ENCODE results near the gene HOXA11.

The HOXA11 gene

GRCh38 chr7:27167916-27168264 is 17.1 kb downstream of the HOXA11 start:
- DNase-seq = no peak

- DNase-seq = no peak
Observed at GRCh38 chr7:27166531-27167505, 18.2 kb downstream of the HOXA11 start.

GRCh38 chr7:27165996-27166530 is 19.0 kb downstream of the HOXA11 start:
- DNase-seq = no peak

- peak; percentile 71 for DNase-seq
Observed at GRCh38 chr7:27165089-27165995, 19.7 kb downstream of the HOXA11 start, which contains the start of gene HOXA9. Gene HOXA9, minus strand, starts transcription at chr7:27165537. Its CDS starts 80 bp downstream, at chr7:27165457.

- DNase-seq = no peak
Observed at GRCh38 chr7:27164367-27165088, 20.5 kb downstream of the HOXA11 start.

- no peak for DNase-seq
Observed at GRCh38 chr7:27164045-27164366, 21.0 kb downstream of the HOXA11 start.

- no peak for DNase-seq
Observed at GRCh38 chr7:27163288-27164044, 21.6 kb downstream of the HOXA11 start.

- no peak for DNase-seq
Observed at GRCh38 chr7:27162561-27163287, 22.3 kb downstream of the HOXA11 start.

GRCh38 chr7:27161721-27162560 is 23.1 kb downstream of the HOXA11 start:
- no peak for DNase-seq

GRCh38 chr7:27161214-27161720 is 23.8 kb downstream of the HOXA11 start:
- DNase-seq = no peak

- DNase-seq = peak; percentile 96
Observed at GRCh38 chr7:27160546-27161213, 24.4 kb downstream of the HOXA11 start.

GRCh38 chr7:27160145-27160545 is 24.9 kb downstream of the HOXA11 start:
- peak; percentile 76 for DNase-seq

GRCh38 chr7:27159266-27160144 is 25.5 kb downstream of the HOXA11 start:
- peak; percentile 57 for DNase-seq

- DNase-seq = peak; percentile 60
Observed at GRCh38 chr7:27158436-27159265, 26.4 kb downstream of the HOXA11 start.

GRCh38 chr7:27157702-27158431 is 27.2 kb downstream of the HOXA11 start:
- DNase-seq = no peak

- peak; percentile 59 for DNase-seq
Observed at GRCh38 chr7:27156916-27157701, 27.9 kb downstream of the HOXA11 start.

Data from activated CD8-positive, alpha-beta memory T cell treated with anti-CD3 and anti-CD28 coated beads for 24 hours (primary cell).